HG03064 (cell line): ENCODE results near the gene ACSS2.
"Not testable (repeated sequence)": the region's sequence is repeated elsewhere in the genome, so short reads cannot be mapped to it uniquely, and the experiment has no call there.

ENCODE experiments used
- ATAC-seq: cut with Tn5 transposase; IDR thresholded peaks from one replicate; pipeline ENCODE4 v1.9.1; 2021; ENCODE audit warnings: low read depth; ENCODE audit not compliant: unreplicated experiment

The ACSS2 gene

DNA sequence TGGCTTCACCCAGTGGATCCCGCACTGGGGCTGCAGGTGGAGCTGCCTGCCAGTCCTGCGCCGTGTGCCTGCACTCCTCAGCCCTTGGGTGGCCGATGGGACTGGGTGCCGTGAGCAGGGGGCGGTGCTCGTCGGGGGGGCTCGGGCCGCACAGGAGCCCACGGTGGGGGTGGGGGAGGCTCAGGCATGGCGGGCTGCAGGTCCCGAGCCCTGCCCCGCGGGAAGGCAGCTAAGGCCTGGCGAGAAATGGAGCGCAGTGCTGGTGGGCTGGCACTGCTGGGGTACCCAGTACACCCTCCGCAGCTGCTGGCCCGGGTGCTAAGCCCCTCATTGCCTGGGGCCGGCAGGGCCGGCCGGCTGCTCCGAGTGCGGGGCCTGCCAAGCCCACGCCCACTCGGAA is 22.3 kb downstream of the ACSS2 start:
- not testable (repeated sequence) for ATAC-seq

DNA sequence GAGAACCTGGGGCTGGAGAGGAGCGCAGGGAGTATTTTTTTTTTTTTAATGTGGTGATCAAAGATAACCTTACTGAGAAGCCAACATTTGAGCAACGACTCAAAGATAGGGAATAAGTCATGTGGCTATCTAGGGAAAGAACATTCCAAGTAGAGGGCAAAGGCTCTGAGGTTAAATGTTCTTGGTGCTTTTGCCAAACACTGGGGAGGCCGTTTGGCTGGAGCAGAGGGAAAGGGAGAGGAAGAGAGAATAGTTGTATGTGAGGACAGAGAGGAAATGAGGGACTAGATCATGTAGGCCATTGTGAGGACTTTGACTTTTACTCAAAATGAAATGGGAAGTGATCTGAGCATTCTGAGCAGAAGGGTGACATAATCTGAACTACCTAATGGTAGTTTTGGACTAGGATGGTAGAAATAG is 27.8 kb downstream of the ACSS2 start:
- ATAC-seq: no peak

DNA sequence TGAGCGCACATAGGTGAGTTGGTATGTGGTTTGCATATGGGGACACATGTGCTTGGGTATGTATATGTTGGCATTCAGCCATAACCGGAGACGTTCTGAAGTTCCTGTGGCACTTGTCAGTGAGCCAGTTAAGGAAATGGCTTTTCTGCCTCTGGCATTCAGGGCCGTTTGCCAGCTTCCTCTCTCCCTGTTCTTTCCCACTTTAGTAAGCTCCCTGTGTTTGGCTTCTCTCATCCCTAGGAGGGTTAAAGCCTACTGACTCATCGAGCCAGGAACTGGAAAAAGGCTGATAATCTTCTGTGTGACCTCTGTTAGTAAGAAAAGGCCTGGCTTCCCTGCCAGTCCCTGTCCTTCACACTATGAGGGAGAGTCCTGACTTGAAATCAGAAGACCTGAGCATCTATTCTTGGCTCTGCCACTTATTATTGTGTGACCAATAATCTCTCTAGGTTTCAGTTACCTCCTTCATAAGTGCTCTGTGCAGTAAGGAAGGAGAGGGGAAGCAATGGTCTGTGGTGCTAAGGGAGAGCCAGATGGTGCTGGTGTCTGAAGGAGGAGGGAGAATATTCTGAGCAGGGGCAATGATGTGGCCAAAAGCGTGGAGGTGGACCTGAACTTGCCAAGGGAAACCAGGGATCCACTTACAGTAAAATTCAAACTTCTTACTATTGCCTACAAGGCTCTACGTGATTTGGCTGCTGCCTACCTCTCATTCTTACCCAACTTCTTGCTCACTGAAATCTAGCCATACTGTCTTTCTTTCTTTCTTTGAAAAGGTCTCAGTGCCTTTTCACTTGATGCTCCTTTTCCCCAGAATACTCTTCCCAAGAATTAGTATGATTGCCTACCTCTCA is 31.4 kb downstream of the ACSS2 start:
- ATAC-seq: no peak

DNA sequence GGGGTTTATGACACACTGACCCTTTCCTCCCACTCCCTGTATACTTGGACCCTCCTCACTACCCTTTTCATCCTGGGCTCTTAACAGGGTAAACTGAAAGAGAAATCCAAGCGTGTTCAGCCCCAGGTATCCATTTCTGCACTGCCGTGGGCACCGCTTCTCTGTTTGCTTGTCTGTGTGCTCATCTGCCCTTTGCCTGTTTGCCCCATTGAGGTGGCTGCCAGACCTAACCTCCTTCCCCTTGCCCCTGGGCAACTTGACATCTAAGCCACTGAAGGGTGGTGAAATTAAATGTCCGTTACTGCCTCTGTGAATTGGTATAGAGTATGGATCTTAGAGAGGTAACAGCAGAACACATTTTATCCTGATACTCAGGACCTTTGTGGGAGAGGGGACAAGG is 38.7 kb downstream of the ACSS2 start:
- ATAC-seq: no peak

DNA sequence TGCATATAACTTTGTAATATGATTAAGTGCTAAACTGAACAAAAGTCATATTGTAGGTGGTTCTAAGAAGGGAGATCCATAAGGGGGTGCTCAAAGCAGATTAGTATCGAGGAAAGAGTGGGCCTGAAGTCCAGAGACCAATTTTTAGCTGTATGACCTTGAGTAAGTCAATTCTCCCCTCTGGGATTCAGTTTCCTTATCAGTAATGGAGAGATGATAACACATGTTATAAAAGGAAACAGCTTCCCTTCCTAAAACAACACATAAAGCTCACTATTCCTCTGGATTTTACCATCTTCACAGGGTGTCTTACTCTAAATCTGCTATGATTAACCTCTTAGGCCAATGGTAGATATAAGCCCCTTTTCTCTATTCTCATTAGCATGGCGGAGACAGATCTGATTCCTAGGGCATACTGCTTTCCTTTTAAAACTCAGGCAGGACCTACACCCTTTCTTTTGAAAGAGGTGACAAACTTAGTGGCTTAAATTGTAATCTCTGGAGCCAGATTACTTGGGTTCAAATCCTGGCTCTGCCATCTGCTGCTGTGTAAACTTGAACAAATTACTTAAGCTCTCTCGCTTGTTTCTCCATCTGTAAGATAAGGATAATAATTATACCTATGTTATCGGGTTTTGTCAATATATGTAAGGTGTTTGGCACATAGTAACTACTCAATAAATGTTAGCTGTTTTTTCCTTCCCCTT is 39.5 kb downstream of the ACSS2 start:
- no peak for ATAC-seq

DNA sequence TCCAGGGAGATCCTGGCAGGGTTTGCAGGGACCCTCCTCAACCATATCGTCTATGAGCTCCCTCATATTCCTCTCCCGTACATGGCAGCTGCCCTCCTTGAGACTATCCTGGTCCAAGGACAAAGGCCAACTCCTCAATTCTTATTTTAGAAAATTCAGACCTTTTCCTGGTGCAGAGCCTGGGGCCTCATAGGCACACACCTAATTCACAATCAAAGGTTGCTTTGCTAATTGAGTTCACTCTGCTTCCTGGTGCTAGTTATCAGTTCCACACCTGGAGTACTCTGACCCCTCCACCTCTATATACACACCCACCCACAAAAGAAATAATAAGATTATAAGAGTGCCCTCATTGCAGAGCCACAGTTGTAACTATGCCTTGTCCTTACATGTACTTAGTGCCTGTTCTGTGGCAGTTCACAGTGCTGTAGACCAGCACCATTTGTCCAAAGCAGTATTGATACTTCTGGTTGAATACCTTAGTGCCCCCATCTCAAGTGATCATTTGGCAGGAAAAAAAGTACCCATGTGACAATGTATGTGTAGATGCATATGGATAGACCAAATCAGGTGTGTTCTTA is 40.5 kb downstream of the ACSS2 start:
- no peak for ATAC-seq

DNA sequence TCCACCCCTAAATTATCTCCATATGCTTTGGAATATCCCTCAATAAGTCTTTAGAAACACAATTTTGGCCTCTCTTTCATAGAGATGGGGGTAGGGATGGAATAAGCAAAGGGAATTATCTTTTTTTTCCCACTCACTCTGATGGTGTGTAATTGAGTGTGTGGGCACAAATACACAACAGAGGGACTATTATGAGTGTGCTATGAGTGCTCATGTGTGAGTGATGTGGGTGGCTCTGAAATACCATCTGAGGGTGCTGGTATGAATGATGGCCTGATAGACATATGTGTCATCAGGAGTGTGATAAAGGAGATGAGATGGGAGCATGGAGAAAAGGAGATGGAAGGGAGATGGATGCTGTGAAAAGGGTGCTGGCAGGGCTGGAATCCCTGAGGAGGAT is 43.6 kb downstream of the ACSS2 start:
- no peak for ATAC-seq

DNA sequence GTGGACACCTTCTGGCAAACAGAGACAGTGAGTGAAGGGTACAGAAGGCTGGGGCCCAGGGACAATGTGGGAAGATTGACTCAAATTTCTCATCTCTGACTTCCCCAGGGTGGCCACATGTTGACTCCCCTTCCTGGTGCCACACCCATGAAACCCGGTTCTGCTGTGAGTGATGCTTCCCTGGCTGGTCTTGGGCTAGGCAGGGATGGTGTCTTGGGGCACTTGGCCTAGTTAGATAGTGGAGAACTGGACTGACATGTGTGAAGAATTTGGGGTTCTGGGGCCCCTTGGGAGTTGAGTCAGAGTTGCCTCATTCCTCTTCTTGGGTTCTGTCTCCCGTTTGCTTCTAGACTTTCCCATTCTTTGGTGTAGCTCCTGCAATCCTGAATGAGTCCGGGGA is 45.0 kb downstream of the ACSS2 start:
- ATAC-seq: no peak

DNA sequence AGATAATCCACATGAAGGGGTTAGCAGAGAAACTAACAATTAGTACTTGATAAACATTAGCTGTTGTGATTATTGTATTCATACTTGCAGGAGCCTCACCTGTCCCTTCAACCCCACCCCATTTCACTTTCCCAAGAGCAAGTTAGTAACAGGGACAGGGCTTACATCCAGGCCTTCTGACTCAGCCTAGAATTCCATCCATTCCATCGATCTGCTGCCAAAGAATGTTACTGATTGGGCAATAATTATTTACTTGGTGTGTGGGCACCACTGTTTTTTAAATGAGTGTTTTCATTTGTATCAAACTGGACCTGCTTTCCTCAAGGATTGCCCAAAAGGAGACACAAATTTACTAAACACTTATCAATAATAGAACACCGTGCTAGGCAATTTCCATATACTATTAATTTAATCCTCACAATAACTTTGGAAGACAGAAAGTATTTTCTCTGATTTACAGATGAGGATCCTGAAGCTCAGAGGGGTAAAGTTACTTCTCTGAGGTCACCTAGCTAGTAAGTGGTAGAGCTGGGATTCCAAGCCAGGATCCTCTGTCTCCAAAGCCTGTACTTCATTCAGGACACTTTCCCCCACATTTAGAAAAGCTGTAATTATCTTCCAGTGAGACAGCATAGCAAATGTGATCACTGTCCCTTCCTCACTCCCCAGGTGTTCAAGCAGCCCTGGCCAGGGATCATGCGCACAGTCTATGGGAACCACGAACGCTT is 46.4 kb downstream of the ACSS2 start:
- no peak for ATAC-seq

DNA sequence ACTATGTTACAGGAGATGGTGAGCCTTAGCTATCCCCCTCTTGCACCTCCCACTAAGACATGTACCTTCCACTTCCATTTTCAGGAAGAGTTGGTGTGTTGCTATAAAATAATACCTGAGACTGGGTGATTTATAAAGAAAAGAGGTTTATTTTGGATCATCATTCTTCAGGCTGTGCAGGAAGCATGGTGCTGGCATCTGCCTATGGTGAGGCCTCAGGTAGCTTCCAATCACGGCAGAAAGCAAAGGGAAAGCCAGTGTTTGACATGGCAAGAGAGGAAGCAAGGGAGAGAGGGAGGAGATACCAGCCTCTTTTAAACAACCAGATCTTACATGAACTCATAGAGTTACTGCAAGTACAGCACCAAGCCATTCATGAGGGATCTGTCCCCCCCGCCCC is 47.0 kb downstream of the ACSS2 start:
- ATAC-seq: no peak

DNA sequence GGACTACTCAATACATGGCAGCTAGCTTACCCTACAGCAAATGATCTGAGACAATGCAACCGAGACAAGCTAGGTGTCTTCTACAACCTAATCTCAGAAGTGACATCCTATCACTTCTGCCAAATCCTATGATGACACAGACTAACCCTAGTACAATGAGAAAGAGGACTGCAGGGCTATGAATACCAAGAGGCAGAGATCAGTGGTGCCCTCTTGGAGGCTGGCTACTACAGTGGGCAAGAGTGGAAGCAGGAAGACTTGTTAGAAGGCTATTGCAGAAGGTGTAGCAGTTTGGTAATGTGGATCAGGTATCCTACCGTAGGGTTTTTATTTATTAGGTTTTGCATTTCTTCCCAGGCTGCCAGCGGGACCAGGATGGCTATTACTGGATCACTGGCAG is 48.9 kb downstream of the ACSS2 start:
- no peak for ATAC-seq

DNA sequence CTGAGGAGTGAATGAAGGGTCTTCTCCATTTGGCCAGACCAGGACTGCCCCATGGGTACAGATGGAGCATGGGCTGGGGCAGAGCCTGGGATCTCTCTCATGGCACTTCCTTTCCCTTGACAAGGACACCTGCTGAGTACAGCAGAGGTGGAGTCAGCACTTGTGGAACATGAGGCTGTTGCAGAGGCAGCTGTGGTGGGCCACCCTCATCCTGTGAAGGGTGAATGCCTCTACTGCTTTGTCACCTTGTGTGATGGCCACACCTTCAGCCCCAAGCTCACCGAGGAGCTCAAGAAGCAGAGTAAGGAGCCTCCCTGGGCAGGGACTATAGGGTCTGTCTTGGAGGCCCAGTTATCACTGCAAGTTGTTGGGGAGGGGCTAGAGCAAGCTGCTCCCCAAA is 49.6 kb downstream of the ACSS2 start:
- no peak for ATAC-seq

DNA sequence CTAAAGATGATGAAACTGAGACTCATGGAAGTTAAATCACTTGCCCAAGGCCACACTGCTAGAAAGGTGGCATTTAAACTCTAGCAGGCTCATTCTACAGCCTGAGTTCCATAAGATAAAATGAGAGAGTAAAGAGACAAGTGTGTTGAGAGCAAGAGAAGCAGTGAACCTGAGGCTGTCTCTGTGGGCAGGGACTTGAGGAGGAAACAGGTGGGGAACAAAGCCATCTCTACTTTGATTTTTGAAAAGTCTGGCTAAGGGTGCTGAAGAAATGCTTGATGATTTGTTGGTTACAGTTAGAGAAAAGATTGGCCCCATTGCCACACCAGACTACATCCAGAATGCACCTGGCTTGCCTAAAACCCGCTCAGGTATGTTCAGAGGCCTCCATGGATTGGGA is 50.2 kb downstream of the ACSS2 start:
- no peak for ATAC-seq

DNA sequence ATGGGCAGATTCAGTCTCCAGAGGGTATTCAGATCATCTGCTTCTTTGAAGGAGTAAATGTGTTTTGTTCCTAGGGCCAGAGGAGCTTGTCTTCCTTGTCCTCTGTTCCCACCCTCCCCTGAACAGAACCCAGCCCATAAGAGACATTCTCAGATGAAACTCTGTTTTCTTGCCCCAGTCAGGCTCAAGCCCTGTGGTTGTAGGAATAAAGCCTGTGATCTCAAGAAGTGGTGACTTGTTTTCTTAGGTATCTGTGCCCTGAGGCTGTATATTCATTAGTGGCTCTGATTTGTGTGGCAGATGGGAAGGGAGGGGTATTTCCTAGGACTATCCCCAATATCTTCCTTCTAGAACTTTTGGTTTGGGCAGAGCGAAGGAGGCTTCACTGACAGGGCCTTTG is 51.3 kb downstream of the ACSS2 start:
- no peak for ATAC-seq

DNA sequence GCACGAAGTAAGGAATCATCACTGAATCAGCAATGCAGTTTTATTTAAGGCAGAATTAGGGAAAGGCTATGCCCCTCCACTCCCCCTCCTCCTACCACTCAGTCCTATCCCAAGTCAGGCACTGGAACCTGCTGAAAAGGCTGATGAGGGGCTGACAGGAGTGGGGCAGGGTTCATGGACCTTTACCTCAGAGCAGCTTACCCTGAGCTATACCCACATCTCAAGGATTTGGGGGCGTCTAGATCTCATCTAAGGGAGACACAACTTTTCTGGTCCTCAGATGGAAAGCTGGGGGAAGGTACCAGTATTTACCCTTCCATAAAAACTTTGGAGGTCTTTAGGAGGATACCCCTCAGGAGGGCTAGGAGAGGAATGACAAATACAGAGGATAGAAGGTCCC is 52.0 kb downstream of the ACSS2 start:
- ATAC-seq: no peak

DNA sequence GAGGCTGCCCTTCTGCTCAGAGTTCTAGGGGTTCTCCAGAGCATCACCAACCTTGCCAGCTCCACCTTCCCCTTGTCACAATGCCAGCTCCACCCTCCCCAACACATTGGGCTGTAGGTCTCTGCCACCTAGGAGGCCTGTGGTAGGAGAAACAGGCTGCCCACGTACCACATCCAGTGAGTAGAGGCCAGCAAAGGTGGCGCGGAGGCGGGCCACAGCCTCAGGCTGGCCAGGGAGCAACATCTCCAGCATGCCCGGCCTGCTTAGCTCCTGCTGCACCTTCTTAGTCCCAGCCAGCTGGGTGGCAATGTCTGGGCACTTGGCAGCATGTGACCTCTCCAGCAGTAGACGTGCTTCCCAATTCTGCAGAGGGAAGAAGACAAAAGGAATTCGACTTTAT is 55.4 kb downstream of the ACSS2 start:
- no peak for ATAC-seq

DNA sequence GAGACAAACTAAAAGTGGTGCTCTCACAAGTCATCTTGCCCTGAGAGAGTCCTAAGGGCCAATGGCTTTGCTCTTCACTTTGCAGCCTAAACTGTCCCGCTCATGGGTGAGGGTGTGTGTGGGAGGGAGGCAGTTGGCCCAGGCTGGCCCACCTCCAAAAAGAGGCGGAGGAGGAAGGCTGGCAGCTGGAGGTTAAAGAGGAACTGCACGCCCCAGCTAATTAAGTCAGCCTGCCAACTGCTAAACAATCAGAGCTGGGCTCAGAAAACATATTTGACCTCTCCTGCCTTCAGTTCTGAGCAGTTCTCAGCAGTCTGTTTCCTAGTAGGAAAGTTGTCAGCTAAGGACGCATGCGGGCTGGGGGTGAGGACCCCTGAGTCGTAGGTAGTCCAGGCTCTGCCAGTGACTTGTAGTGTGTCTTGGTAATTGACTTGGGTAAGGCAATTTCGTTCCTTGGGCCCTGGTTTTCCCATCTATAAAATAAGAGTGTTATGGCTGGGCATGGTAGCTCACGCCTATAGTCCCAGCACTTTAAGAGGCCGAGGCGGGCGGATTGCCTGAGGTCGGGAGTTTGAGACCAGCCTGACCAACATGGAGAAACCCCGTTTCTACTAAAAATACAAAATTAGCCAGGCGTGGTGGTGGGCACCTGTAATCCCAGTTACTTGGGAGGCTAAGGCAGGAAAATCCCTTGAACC is 62.2 kb downstream of the ACSS2 start:
- no peak for ATAC-seq

DNA sequence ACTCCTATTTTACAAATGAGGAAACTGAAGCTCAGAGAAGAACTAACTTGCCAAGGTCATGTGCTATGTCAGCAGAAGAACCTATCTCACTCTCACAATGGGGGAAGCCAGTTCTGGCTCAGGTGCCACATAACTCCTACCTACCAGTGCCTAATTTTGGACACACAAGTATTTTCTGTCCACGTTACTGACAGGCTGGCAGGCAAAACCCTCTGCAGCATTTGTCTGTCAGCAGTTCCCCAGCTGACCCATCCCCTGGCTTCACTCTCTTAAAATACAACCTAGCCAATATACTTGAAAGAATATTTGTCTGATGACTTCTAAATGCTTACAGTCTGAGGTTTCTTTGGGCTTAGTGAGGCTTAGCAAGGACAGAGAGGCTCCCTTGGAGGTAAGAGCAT is 63.7 kb downstream of the ACSS2 start:
- no peak for ATAC-seq

DNA sequence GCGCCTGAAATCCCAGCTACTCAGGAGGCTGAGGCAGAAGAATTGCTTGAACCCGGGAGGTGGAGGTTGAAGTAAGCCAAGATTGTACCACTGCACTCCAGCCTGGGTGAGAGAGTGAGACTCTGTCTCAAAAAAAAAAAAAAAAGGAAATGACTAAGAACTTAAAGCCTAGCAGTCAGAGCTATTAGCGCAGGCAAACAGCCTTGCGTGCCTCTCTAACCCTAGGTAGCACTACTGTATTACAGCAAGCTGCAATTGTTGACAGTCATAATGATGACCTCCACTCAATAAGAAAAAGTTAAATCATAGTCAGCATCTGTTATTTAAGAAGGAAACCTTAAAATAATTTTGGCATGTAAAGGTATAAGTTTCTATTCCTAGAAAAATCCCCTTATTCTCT is 64.8 kb downstream of the ACSS2 start:
- ATAC-seq: no peak

DNA sequence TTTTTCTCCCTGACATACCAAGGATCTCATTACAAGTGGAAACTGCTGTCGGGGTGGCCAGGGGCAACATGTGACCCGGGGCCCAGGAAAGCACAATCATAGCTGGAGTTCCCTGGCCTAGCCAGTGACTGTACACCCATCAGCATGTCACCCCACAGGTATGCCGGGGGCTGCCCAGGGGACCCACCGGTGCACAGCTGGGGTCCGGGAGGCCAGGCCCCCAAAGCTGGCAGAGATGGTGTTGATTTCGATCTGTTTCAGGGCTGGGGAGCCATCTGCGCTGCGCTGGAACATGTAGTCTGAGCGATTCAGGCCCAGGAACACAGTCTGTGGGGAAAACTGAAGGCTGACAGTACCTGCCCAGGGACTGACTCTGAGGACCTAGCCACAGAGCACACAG is 65.9 kb downstream of the ACSS2 start:
- ATAC-seq: no peak
